Measurements from ENCODE around the gene SPATA2L. TPM values are rescaled to one million over a fixed set of nuclear protein-coding genes. Genes with fewer than 3 reads are reported as not detected.

Gene SPATA2L
- total and polyA plus RNA-seq, 2 of the 13 experiments (the other 11 are each of a cell fraction or from before 2014, with no cell fraction given): 9.1 to 20.7 TPM

DNA sequence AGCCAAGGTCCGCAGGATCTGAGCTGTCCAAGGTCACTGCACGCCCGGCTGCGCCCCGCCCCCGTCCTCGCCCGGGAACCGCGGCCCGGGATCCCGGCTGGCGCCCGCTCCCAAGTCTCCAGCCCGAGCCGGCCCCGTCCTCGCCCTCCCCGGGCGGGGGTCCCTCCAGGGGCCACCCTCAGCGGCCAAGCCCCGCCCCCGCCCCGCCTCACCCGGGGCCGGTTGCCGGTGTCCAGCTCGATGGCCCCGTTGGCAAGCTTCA, 19.0 kb upstream of the SPATA2L start (continued):
- TF ChIP-seq, protein P1, sequence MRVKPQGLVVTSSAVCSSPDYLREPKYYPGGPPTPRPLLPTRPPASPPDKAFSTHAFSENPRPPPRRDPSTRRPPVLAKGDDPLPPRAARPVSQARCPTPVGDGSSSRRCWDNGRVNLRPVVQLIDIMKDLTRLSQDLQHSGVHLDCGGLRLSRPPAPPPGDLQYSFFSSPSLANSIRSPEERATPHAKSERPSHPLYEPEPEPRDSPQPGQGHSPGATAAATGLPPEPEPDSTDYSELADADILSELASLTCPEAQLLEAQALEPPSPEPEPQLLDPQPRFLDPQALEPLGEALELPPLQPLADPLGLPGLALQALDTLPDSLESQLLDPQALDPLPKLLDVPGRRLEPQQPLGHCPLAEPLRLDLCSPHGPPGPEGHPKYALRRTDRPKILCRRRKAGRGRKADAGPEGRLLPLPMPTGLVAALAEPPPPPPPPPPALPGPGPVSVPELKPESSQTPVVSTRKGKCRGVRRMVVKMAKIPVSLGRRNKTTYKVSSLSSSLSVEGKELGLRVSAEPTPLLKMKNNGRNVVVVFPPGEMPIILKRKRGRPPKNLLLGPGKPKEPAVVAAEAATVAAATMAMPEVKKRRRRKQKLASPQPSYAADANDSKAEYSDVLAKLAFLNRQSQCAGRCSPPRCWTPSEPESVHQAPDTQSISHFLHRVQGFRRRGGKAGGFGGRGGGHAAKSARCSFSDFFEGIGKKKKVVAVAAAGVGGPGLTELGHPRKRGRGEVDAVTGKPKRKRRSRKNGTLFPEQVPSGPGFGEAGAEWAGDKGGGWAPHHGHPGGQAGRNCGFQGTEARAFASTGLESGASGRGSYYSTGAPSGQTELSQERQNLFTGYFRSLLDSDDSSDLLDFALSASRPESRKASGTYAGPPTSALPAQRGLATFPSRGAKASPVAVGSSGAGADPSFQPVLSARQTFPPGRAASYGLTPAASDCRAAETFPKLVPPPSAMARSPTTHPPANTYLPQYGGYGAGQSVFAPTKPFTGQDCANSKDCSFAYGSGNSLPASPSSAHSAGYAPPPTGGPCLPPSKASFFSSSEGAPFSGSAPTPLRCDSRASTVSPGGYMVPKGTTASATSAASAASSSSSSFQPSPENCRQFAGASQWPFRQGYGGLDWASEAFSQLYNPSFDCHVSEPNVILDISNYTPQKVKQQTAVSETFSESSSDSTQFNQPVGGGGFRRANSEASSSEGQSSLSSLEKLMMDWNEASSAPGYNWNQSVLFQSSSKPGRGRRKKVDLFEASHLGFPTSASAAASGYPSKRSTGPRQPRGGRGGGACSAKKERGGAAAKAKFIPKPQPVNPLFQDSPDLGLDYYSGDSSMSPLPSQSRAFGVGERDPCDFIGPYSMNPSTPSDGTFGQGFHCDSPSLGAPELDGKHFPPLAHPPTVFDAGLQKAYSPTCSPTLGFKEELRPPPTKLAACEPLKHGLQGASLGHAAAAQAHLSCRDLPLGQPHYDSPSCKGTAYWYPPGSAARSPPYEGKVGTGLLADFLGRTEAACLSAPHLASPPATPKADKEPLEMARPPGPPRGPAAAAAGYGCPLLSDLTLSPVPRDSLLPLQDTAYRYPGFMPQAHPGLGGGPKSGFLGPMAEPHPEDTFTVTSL (CRISPR knock-in tag; IDR thresholded peaks at IDR 0.05; ENCODE audit: borderline replicate concordance): no peak
- TF ChIP-seq ZBTB42 (CRISPR knock-in tag; IDR thresholded peaks at IDR 0.05): no peak
- peak; percentile 72 for TF ChIP-seq ESRRA (CRISPR knock-in tag; IDR thresholded peaks at IDR 0.05; ENCODE audit: low read depth)
- TF ChIP-seq ZNF552 (CRISPR knock-in tag; IDR thresholded peaks at IDR 0.05; ENCODE audit: borderline replicate concordance): no peak
- TF ChIP-seq TOE1 (CRISPR knock-in tag; IDR thresholded peaks at IDR 0.05): no peak
- TF ChIP-seq PRPF4 (IDR thresholded peaks at IDR 0.05; ENCODE audit: low read depth, low read length, poor library complexity, severe bottlenecking): no peak
- TF ChIP-seq, protein P2, sequence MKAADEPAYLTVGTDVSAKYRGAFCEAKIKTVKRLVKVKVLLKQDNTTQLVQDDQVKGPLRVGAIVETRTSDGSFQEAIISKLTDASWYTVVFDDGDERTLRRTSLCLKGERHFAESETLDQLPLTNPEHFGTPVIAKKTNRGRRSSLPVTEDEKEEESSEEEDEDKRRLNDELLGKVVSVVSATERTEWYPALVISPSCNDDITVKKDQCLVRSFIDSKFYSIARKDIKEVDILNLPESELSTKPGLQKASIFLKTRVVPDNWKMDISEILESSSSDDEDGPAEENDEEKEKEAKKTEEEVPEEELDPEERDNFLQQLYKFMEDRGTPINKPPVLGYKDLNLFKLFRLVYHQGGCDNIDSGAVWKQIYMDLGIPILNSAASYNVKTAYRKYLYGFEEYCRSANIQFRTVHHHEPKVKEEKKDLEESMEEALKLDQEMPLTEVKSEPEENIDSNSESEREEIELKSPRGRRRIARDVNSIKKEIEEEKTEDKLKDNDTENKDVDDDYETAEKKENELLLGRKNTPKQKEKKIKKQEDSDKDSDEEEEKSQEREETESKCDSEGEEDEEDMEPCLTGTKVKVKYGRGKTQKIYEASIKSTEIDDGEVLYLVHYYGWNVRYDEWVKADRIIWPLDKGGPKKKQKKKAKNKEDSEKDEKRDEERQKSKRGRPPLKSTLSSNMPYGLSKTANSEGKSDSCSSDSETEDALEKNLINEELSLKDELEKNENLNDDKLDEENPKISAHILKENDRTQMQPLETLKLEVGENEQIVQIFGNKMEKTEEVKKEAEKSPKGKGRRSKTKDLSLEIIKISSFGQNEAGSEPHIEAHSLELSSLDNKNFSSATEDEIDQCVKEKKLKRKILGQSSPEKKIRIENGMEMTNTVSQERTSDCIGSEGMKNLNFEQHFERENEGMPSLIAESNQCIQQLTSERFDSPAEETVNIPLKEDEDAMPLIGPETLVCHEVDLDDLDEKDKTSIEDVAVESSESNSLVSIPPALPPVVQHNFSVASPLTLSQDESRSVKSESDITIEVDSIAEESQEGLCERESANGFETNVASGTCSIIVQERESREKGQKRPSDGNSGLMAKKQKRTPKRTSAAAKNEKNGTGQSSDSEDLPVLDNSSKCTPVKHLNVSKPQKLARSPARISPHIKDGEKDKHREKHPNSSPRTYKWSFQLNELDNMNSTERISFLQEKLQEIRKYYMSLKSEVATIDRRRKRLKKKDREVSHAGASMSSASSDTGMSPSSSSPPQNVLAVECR (CRISPR knock-in tag; IDR thresholded peaks at IDR 0.05; ENCODE audit: borderline replicate concordance): no peak; the same call in 1 of the 2 replicates
- TF ChIP-seq KLF12 (CRISPR knock-in tag; IDR thresholded peaks at IDR 0.05; ENCODE audit: borderline replicate concordance): no peak
- TF ChIP-seq ZNF83 (CRISPR knock-in tag; IDR thresholded peaks at IDR 0.05; ENCODE audit: borderline replicate concordance): no peak
- TF ChIP-seq ZFP82 (CRISPR knock-in tag; IDR thresholded peaks at IDR 0.05; ENCODE audit: borderline replicate concordance): no peak
- TF ChIP-seq KLF11 (CRISPR knock-in tag; IDR thresholded peaks at IDR 0.05): no peak
- TF ChIP-seq, protein P3, sequence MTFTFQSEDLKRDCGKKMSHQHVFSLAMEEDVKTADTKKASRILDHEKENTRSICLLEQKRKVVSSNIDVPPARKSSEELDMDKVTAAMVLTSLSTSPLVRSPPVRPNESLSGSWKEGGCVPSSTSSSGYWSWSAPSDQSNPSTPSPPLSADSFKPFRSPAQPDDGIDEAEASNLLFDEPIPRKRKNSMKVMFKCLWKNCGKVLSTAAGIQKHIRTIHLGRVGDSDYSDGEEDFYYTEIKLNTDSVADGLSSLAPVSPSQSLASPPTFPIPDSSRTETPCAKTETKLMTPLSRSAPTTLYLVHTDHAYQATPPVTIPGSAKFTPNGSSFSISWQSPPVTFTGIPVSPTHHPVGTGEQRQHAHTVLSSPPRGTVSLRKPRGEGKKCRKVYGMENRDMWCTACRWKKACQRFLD (CRISPR knock-in tag; IDR thresholded peaks at IDR 0.05; ENCODE audit: borderline replicate concordance): no peak
- TF ChIP-seq, protein P4, sequence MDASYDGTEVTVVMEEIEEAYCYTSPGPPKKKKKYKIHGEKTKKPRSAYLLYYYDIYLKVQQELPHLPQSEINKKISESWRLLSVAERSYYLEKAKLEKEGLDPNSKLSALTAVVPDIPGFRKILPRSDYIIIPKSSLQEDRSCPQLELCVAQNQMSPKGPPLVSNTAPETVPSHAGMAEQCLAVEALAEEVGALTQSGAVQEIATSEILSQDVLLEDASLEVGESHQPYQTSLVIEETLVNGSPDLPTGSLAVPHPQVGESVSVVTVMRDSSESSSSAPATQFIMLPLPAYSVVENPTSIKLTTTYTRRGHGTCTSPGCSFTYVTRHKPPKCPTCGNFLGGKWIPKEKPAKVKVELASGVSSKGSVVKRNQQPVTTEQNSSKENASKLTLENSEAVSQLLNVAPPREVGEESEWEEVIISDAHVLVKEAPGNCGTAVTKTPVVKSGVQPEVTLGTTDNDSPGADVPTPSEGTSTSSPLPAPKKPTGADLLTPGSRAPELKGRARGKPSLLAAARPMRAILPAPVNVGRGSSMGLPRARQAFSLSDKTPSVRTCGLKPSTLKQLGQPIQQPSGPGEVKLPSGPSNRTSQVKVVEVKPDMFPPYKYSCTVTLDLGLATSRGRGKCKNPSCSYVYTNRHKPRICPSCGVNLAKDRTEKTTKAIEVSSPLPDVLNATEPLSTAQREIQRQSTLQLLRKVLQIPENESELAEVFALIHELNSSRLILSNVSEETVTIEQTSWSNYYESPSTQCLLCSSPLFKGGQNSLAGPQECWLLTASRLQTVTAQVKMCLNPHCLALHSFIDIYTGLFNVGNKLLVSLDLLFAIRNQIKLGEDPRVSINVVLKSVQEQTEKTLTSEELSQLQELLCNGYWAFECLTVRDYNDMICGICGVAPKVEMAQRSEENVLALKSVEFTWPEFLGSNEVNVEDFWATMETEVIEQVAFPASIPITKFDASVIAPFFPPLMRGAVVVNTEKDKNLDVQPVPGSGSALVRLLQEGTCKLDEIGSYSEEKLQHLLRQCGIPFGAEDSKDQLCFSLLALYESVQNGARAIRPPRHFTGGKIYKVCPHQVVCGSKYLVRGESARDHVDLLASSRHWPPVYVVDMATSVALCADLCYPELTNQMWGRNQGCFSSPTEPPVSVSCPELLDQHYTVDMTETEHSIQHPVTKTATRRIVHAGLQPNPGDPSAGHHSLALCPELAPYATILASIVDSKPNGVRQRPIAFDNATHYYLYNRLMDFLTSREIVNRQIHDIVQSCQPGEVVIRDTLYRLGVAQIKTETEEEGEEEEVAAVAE (CRISPR knock-in tag; IDR thresholded peaks at IDR 0.05; ENCODE audit: borderline replicate concordance): no peak
- no peak for TF ChIP-seq ZFX (CRISPR knock-in tag; IDR thresholded peaks at IDR 0.05; ENCODE audit: low read depth)
